ENCODE results near the gene TRAF2.

Gene TRAF2

DNA sequence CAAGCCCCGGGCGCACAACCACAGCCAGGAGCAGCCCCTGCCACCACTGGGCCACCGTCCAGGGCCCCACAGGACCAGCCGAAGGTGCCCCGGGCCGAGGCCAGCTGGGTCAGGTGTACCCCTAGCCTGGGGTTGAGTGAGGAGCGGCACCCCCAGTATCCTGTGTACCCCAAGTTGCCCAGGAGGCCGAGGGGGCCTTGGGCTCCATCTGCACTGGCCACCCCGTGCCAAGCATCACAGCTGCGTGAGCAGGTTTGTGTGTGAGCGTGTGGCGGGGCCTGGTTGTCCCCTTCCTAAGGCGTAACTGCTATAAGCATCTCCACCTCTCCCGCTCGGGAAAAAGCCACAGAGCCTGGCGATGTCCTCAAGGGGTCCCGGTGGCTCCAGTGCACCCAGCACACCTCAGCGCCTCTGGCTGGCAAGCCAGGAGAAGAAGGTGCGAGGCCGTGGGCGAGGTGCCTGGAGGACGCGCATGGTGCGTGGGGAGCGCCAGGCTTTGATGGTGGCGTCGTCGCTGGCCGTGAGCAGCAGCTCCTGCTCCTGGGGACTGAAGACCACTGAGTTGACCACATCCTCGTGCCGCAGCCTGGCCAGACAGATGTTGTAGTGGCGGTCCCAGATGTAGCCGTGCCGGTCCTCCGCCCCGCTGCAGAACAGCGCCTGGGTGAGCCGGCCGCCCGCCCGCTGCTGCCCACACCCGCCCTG lies 54.4 kb downstream of the TRAF2 start:
- H3K4me2 ChIP-seq (ENCODE audit: low read length), result no peak overlapping the region
- H3K4me3 ChIP-seq (ENCODE audit: low read depth, low read length, poor library complexity, severe bottlenecking), result no peak overlapping the region
- no peaks in the 10 kb centered on the region for H3K9me3 ChIP-seq (ENCODE audit: low read length)
- H3K27me3 ChIP-seq (ENCODE audit: insufficient read depth, low read length), result no peaks in the 10 kb centered on the region
- no peak for TF ChIP-seq EZH2 (IDR thresholded peaks at IDR 0.05; ENCODE audit: borderline replicate concordance, low read length)
- TF ChIP-seq, protein P1, sequence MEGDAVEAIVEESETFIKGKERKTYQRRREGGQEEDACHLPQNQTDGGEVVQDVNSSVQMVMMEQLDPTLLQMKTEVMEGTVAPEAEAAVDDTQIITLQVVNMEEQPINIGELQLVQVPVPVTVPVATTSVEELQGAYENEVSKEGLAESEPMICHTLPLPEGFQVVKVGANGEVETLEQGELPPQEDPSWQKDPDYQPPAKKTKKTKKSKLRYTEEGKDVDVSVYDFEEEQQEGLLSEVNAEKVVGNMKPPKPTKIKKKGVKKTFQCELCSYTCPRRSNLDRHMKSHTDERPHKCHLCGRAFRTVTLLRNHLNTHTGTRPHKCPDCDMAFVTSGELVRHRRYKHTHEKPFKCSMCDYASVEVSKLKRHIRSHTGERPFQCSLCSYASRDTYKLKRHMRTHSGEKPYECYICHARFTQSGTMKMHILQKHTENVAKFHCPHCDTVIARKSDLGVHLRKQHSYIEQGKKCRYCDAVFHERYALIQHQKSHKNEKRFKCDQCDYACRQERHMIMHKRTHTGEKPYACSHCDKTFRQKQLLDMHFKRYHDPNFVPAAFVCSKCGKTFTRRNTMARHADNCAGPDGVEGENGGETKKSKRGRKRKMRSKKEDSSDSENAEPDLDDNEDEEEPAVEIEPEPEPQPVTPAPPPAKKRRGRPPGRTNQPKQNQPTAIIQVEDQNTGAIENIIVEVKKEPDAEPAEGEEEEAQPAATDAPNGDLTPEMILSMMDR (IDR thresholded peaks at IDR 0.05; ENCODE audit: low read length), result no peak
- no peak overlapping the region for H3K9ac ChIP-seq (ENCODE audit: low read length)
- no peaks in the 10 kb centered on the region for H3K9me2 ChIP-seq (ENCODE audit: low read depth, low read length)
- no peak overlapping the region for H2AFZ ChIP-seq (ENCODE audit: low read length)
- 0 out of 2 replicates have a peak, but pooled peaks cover 3% of the 10 kb centered on the region for H3F3A ChIP-seq (ENCODE audit: insufficient read depth, low read length)
- H3K36me3 ChIP-seq (ENCODE audit: insufficient read depth, low read length), result peaks cover 40% of the 10 kb centered on the region
- H3K27ac ChIP-seq (ENCODE audit: low read depth, low read length, poor library complexity, severe bottlenecking), result no peak overlapping the region
- H3K4me1 ChIP-seq (ENCODE audit: insufficient read depth, low read length, severe bottlenecking), result peaks cover 14% of the 10 kb centered on the region
- no peaks in the 10 kb centered on the region for H4K20me1 ChIP-seq (ENCODE audit: insufficient read depth, low read length)
- H3K79me2 ChIP-seq (ENCODE audit: insufficient read depth, low read length), result no peaks in the 10 kb centered on the region

DNA sequence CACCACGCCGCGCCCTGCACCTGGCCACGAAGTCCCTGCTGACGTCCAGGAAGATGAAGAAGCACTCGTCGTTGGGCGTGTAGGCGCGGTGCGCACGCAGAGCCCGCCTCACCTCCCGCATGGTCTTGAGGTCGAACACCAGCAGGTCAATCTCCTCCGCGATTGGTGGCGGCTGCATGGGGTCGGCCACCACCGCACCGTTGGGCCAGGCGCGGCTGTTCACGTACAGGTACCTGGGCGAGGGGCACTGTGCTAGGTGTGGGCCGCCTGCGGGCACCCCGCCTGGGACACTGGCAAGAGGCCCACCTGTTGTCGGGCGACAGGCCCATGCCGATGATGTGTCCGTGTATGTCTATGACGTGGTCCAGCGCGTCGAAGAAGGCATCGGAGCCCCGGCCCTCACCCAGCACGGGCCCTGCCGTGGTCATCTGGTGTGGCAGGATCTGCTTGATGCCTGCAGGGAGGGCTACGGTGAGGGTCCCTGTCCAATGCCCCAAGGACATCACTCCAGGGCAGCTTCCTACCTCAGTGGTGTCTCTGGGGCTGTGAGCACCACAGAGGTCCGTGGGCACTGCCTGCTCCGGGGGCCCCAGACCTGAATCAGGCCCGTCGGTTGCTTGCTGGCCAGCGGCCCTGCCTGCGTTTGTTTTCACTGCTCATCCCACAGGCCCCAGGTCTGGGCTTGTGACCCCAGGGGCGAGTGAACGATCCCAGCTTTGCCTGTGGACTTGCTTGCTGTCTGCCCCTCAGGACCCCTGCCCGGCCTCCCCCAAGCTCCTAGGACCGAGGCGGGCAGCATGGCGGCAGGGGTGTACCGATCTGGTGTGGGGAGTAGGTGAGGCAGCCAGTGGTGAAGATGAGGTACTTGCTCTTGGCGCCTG lies 55.2 kb downstream of the TRAF2 start:
- Histone ChIP-seq H3K9me2 (ENCODE audit: low read depth, low read length) (no peaks in the 10 kb centered on the region), H3K9ac (ENCODE audit: low read length) (no peak overlapping the region), H3F3A (ENCODE audit: insufficient read depth, low read length) (0 out of 2 replicates have a peak, but pooled peaks cover 3% of the 10 kb centered on the region), H3K79me2 (ENCODE audit: insufficient read depth, low read length) (no peaks in the 10 kb centered on the region), H4K20me1 (ENCODE audit: insufficient read depth, low read length) (no peaks in the 10 kb centered on the region), H3K27ac (ENCODE audit: low read depth, low read length, poor library complexity, severe bottlenecking) (no peak overlapping the region), H3K4me3 (ENCODE audit: low read depth, low read length, poor library complexity, severe bottlenecking) (no peak overlapping the region), H3K9me3 (ENCODE audit: low read length) (no peaks in the 10 kb centered on the region), H3K36me3 (ENCODE audit: insufficient read depth, low read length) (peaks cover 40% of the 10 kb centered on the region), H3K27me3 (ENCODE audit: insufficient read depth, low read length) (no peaks in the 10 kb centered on the region), H3K4me2 (ENCODE audit: low read length) (no peak overlapping the region), H3K4me1 (ENCODE audit: insufficient read depth, low read length, severe bottlenecking) (peaks cover 14% of the 10 kb centered on the region), H2AFZ (ENCODE audit: low read length) (no peak overlapping the region)
- TF ChIP-seq, protein P1 (IDR thresholded peaks at IDR 0.05; ENCODE audit: low read length), result no peak
- no peak for TF ChIP-seq EZH2 (IDR thresholded peaks at IDR 0.05; ENCODE audit: borderline replicate concordance, low read length)

DNA sequence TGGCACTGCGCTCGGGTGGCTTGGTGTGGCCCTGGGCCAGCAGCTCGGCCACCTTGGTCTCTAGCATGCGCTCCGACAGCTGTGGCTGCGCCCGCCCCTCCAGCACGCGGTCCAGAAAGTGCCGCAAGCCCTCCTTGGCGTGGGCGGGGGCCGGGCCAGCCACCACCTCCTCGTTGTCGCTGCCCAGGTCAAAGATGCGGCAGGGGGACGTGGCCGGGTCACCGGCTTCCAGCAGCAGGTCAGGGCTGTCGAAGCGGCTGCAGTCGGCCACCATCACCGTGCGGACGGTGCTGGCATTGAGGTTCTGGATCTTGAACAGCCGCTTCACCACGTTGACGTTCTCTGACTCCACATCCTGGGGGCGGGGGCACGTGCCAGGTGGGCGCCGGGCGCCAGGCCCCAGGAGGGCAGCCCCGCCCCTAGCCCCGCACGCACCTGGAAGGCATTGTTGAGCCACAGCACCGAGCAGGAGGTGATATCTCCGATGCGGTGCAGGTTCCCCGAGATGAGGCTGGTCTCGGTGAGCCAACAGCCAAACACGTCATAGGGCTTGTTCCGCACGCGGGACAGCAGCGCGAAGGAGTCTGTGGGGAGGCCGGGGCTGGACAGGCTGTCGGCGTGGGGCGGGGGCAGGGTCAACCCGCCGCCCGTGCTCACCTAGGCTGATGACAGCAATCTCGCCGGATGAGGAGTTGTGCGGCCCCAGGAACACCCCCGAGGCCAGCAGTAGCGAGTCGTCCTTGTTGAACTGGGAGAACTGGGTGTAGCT lies 56.0 kb downstream of the TRAF2 start:
- TF ChIP-seq, protein P1 (IDR thresholded peaks at IDR 0.05; ENCODE audit: low read length), result no peak
- TF ChIP-seq EZH2 (IDR thresholded peaks at IDR 0.05; ENCODE audit: borderline replicate concordance, low read length), result no peak
- H3K9ac ChIP-seq (ENCODE audit: low read length), result no peak overlapping the region
- no peak overlapping the region for H3K4me3 ChIP-seq (ENCODE audit: low read depth, low read length, poor library complexity, severe bottlenecking)
- no peaks in the 10 kb centered on the region for H4K20me1 ChIP-seq (ENCODE audit: insufficient read depth, low read length)
- no peak overlapping the region for H2AFZ ChIP-seq (ENCODE audit: low read length)
- H3K27me3 ChIP-seq (ENCODE audit: insufficient read depth, low read length), result no peaks in the 10 kb centered on the region
- no peaks in the 10 kb centered on the region for H3K9me3 ChIP-seq (ENCODE audit: low read length)
- H3K4me1 ChIP-seq (ENCODE audit: insufficient read depth, low read length, severe bottlenecking), result peaks cover 14% of the 10 kb centered on the region
- H3K9me2 ChIP-seq (ENCODE audit: low read depth, low read length), result no peaks in the 10 kb centered on the region
- H3K79me2 ChIP-seq (ENCODE audit: insufficient read depth, low read length), result no peaks in the 10 kb centered on the region
- H3K4me2 ChIP-seq (ENCODE audit: low read length), result no peak overlapping the region
- no peak overlapping the region for H3K27ac ChIP-seq (ENCODE audit: low read depth, low read length, poor library complexity, severe bottlenecking)
- 0 out of 2 replicates have a peak, but pooled peaks cover 3% of the 10 kb centered on the region for H3F3A ChIP-seq (ENCODE audit: insufficient read depth, low read length)
- H3K36me3 ChIP-seq (ENCODE audit: insufficient read depth, low read length), result peaks cover 40% of the 10 kb centered on the region
